ENCODE measurements around the gene ADGRL3.

- TF ChIP-seq CTCF (IDR thresholded peaks at IDR 0.05) (no peak), POLR2A (IDR thresholded peaks at IDR 0.05) (no peak)
These were observed 38.0 kb upstream of the ADGRL3 start for GRCh38 chr4:61162116-61162515.
